Ureter (tissue), 1 donor: Measurements from ENCODE around the gene TNN. TPM values are rescaled to one million over a fixed set of nuclear protein-coding genes. Genes with fewer than 3 reads are reported as not detected.
"Not testable (repeated sequence)": the region's sequence is repeated elsewhere in the genome, so short reads cannot be mapped to it uniquely, and the experiment has no call there.

ENCODE experiments used
- DNase-seq: peaks from one replicate; pipeline ENCODE4 v3.0.0-alpha.2; 2020; ENCODE audit warnings: low spot score
- total RNA-seq: library from RNA; stranded (reverse); gene quantifications from one replicate; pipeline ENCODE4 v1.2.4, GENCODE V29; 2023
- donor health status: DM: yes; HTN: yes; CAD: no.

TNN gene
- total RNA-seq, 1 donor from 2014 or later, result not detected

GRCh38 chr1:175070818-175071217, 3.2 kb downstream of the TNN start:
- DNase-seq, result no peak

- no peak for DNase-seq
These were observed 3.8 kb downstream of the TNN start for GRCh38 chr1:175071276-175071943.

- no peak for DNase-seq
These were observed 4.7 kb downstream of the TNN start for GRCh38 chr1:175072099-175072951.

GRCh38 chr1:175073061-175073460, 5.4 kb downstream of the TNN start:
- DNase-seq, result no peak

- DNase-seq, result no peak
These were observed 6.0 kb downstream of the TNN start for GRCh38 chr1:175073633-175074032.

- no peak for DNase-seq
These were observed 8.2 kb downstream of the TNN start for GRCh38 chr1:175075572-175076568.

GRCh38 chr1:175077356-175078030, 9.9 kb downstream of the TNN start:
- no peak for DNase-seq

GRCh38 chr1:175078629-175079028, 11.0 kb downstream of the TNN start:
- DNase-seq, result no peak

GRCh38 chr1:175079338-175079737, 11.7 kb downstream of the TNN start:
- no peak for DNase-seq

GRCh38 chr1:175080030-175080429, 12.4 kb downstream of the TNN start:
- no peak for DNase-seq

GRCh38 chr1:175081983-175082382, 14.3 kb downstream of the TNN start:
- DNase-seq, result no peak

GRCh38 chr1:175088525-175088951, 20.9 kb downstream of the TNN start:
- no peak for DNase-seq

GRCh38 chr1:175089136-175089718, 21.6 kb downstream of the TNN start:
- DNase-seq, result no peak

GRCh38 chr1:175090780-175091179, 23.1 kb downstream of the TNN start:
- no peak for DNase-seq

- DNase-seq, result no peak
These were observed 27.0 kb downstream of the TNN start for GRCh38 chr1:175094626-175095025.

GRCh38 chr1:175095069-175095468, 27.4 kb downstream of the TNN start:
- no peak for DNase-seq

GRCh38 chr1:175095978-175096607, 28.5 kb downstream of the TNN start:
- no peak for DNase-seq

- DNase-seq, result no peak
These were observed 29.7 kb downstream of the TNN start for GRCh38 chr1:175097361-175097760.

- no peak for DNase-seq
These were observed 32.3 kb downstream of the TNN start for GRCh38 chr1:175099916-175100315.

- not testable (repeated sequence) for DNase-seq
These were observed 34.5 kb downstream of the TNN start for GRCh38 chr1:175102166-175102565.
